K562 (cell line): ENCODE measurements around the gene NCKAP1. TPM values are rescaled to one million over a fixed set of nuclear protein-coding genes. Genes with fewer than 3 reads are reported as not detected.

Experiments used
- ARNT ChIP-seq, 2 experiments: fragments of 450-650 bp; IDR thresholded peaks; 2 replicates each; pipeline ENCODE4 v1.6.1; 2016; ENCODE audit warnings: mild to moderate bottlenecking in 1 of 2
- CBX1 ChIP-seq: sonication (generic); IDR thresholded peaks from 2 replicates; pipeline ENCODE4 v1.6.1; 2016; ENCODE audit warnings: antibody characterized with exemption, low read depth, mild to moderate bottlenecking
- CBX5 ChIP-seq: IDR thresholded peaks from 2 replicates; pipeline ENCODE4 v1.6.1; 2014; ENCODE audit warnings: low read depth, borderline replicate concordance
- GMEB1 ChIP-seq: fragments of 250-450 bp; sonication (Bioruptor Pico); IDR thresholded peaks from 2 replicates; pipeline ENCODE4 v1.4.0; 2020; ENCODE audit warnings: mild to moderate bottlenecking
- KDM2B ChIP-seq: fragments of 250-450 bp; sonication (Bioruptor Pico); IDR thresholded peaks from 2 replicates; pipeline ENCODE4 v1.8.0; 2021; ENCODE audit warnings: mild to moderate bottlenecking, moderate library complexity
- NFE2 ChIP-seq: IDR thresholded peaks from 2 replicates; pipeline ENCODE4 v1.6.1; 2014; ENCODE audit warnings: antibody characterized with exemption, low read depth
- PPARD ChIP-seq: fragments of 250-450 bp; sonication (Bioruptor Pico); IDR thresholded peaks from 2 replicates; pipeline ENCODE4 v1.8.0; 2022; ENCODE audit warnings: inconsistent platforms, mild to moderate bottlenecking, moderate library complexity
- SPI1 ChIP-seq: IDR thresholded peaks from 2 replicates; pipeline ENCODE4 v1.6.1; 2011; ENCODE audit warnings: low read depth, low read length, control low read depth, borderline replicate concordance
- SRSF7 ChIP-seq: fragments of 200-400 bp; formaldehyde crosslinking; optimal IDR thresholded peaks from 2 replicates; pipeline ENCODE3; 2017; ENCODE audit warnings: mild to moderate bottlenecking, low read depth, low read length
- TRIM24 ChIP-seq, 2 experiments: fragments of 450-650 bp; IDR thresholded peaks; 2 replicates each; pipeline ENCODE4 v1.6.1; 2016
- TRIM28 ChIP-seq: fragments of 450-650 bp; IDR thresholded peaks from 2 replicates; pipeline ENCODE4 v1.6.1; 2017
- XRCC3 ChIP-seq: fragments of 450-650 bp; IDR thresholded peaks from 2 replicates; pipeline ENCODE4 v1.6.1; 2017; ENCODE audit warnings: mild to moderate bottlenecking, moderate library complexity
- YY1 ChIP-seq, 3 experiments: IDR thresholded peaks; 2 replicates each; pipeline ENCODE4 v1.6.1; 2011; ENCODE audit warnings: low read length in 2 of 3, mild to moderate bottlenecking in 2 of 3, moderate library complexity in 2 of 3, borderline replicate concordance in 1 of 3, control low read depth in 1 of 3, low read depth in 1 of 3; ENCODE audit not compliant: insufficient read depth in 3 of 3, insufficient replicate concordance in 2 of 3, control insufficient read depth in 1 of 3, insufficient read length in 1 of 3; ENCODE audit errors: extremely low read depth in 1 of 3
- ZBTB17 ChIP-seq: fragments of 450-650 bp; formaldehyde crosslinking; IDR thresholded peaks from 2 replicates; pipeline ENCODE4 v1.4.0; 2020; ENCODE audit warnings: mild to moderate bottlenecking
- ZNF511 ChIP-seq: sonication (generic); formaldehyde crosslinking; IDR thresholded peaks from 2 replicates; pipeline ENCODE4 v1.8.0; 2022; ENCODE audit warnings: mild to moderate bottlenecking, missing genetic modification reagents
- polyA plus RNA-seq, 8 experiments: library from polyadenylated mRNA; depleted of rRNA in 4 of 8; stranded (reverse) in 5 of 8; unstranded in 3 of 8; fragments of >200 nt; fragmentation: Nextera tagmentation in 2 of 8; fragmentation: Illumina TruSeq in 1 of 8; extraction: Ambion mirVana in 2 of 8; extraction: Trizol in 1 of 8; gene quantifications; 2 replicates each; pipeline versions ENCODE4 v1.2.1 to v1.2.3, GENCODE V29; 2011 to 2014; ENCODE audit warnings: inconsistent platforms in 1 of 8, missing spikeins in 1 of 8
- total RNA-seq, 7 experiments: library from RNA; depleted of rRNA in 6 of 7; stranded (reverse); fragments of >200 nt in 6 of 7; fragmentation: Illumina TruSeq in 2 of 7; extraction: Trizol in 2 of 7; gene quantifications; 2 replicates each; pipeline versions ENCODE4 v1.2.1 to v1.2.3, GENCODE V29; 2011 to 2021; ENCODE audit warnings: low replicate concordance in 1 of 7
- TF ChIP-seq, protein P1 (sequence below): sonication (generic); formaldehyde crosslinking; IDR thresholded peaks from 2 replicates; pipeline ENCODE4 v1.9.0; 2022; ENCODE audit warnings: mild to moderate bottlenecking, missing genetic modification reagents

Gene NCKAP1
- total and polyA plus RNA-seq, 9 of the 15 experiments (the other 6 are each of a cell fraction or from before 2014, with no cell fraction given) = 34.0 to 153 (median 88.7) TPM

DNA sequence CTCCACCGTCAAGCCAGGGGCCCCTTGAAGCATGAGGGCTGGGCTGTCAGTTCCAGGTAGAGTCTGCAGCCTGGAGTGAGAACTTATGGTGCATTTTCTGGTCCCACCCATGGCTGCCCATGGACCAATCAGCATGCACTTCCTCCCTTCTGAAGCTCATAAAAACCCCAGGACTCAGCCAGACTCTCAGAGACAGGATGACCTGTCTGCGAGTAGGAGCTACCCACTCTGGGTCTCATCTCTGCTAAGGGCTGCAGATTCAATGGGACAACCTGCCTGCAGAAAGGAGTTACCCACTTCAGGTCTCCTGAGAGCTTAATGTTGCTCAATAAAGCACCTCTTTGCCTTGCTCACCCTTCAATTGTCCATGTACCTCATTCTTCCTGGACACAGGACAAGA, 30.9 kb upstream of the NCKAP1 start (continued):
- TF ChIP-seq YY1 (IDR thresholded peaks at IDR 0.05; ENCODE audit: borderline replicate concordance in 1 of 3, control insufficient read depth in 1 of 3, extremely low read depth in 1 of 3, insufficient read depth in 3 of 3, insufficient read length in 1 of 3, insufficient replicate concordance in 2 of 3, low read depth in 1 of 3, low read length in 2 of 3) (no peak), PPARD (no peak), KDM2B (CRISPR knock-in tag) (no peak), ZNF511 (no peak), CBX5 (peak; percentile 95), TRIM24 (IDR thresholded peaks at IDR 0.05) (peak in 1 of 2 experiments; percentile 67; a peak in 2 of 4 replicates), XRCC3 (peak; percentile 70; the same call in 1 of the 2 replicates), SPI1 (0 out of 2 replicates have a peak, but pooled peaks have one; percentile 9), NFE2 (no peak), GMEB1 (no peak), ARNT (IDR thresholded peaks at IDR 0.05) (no peak), ZBTB17 (CRISPR knock-in tag) (no peak), TRIM28 (peak; percentile 97), SRSF7 (no peak), CBX1 (peak; percentile 69; the same call in 1 of the 2 replicates)
- TF ChIP-seq, protein P1, sequence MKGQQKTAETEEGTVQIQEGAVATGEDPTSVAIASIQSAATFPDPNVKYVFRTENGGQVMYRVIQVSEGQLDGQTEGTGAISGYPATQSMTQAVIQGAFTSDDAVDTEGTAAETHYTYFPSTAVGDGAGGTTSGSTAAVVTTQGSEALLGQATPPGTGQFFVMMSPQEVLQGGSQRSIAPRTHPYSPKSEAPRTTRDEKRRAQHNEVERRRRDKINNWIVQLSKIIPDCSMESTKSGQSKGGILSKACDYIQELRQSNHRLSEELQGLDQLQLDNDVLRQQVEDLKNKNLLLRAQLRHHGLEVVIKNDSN (CRISPR knock-in tag) = 0 out of 2 replicates have a peak, but pooled peaks have one; percentile 1
- TF ChIP-seq, all 486 proteins: peak for 9
